ENCODE data around the gene TEK.

DNA sequence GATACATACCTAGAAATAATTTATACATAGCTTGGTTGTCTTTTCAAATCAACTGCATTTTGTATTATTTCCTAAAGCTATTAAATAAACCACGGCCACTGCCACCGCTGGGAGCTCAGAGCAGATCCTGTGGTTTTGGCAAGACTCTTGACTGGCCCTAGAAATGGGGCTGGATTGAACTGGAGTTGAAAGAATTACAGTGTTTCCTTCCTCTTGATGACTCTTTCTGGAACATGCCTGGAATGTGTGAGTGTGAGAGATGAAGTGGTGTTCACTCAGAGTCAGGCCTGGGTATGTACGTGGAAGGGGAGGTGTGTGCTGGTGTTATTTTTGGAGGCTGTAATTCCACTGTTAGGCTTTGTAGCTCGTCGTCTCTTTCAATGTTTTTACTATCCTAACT, 45.9 kb downstream of the TEK start:
- TF ChIP-seq EZH2 (IDR thresholded peaks at IDR 0.05) (no peak), POLR2AphosphoS5 (IDR thresholded peaks at IDR 0.05; ENCODE audit: borderline replicate concordance, low read depth, low read length) (no peak), FOXP2 (optimal IDR thresholded peaks at IDR 0.05; ENCODE audit: control extremely low read depth, extremely low read length, insufficient read depth) (no peak)
